Measurements from ENCODE around the gene SV2B. TPM values are rescaled to one million over a fixed set of nuclear protein-coding genes. Genes with fewer than 3 reads are reported as not detected.
"Not testable (repeated sequence)": the region's sequence is repeated elsewhere in the genome, so short reads cannot be mapped to it uniquely, and the experiment has no call there.

The SV2B gene
- polyA plus RNA-seq, 4 donors = 0.25 to 2.0 TPM; not detected in 2

- no peak for DNase-seq
- no peak for FAIRE-seq
- Histone ChIP-seq H3K27ac (ENCODE audit: low read depth in 1 of 3, low read length in 2 of 3) (no peak overlapping the region), H3K27me3 (ENCODE audit: control insufficient read depth in 3 of 3, insufficient read depth in 3 of 3, low read length in 3 of 3) (peaks cover 0 to 8% (median 0%) of the 10 kb centered on the region in 3 donors), H3K36me3 (ENCODE audit: control insufficient read depth in 3 of 3, insufficient read depth in 2 of 3, low read depth in 1 of 3, low read length in 3 of 3) (no peaks in the 10 kb centered on the region), H3K4me1 (ENCODE audit: control insufficient read depth in 3 of 3, insufficient read depth in 2 of 3, low read depth in 1 of 3, low read length in 2 of 3) (no peaks in the 10 kb centered on the region), H3K9me3 (ENCODE audit: control insufficient read depth in 2 of 2, insufficient read depth in 1 of 2, low read depth in 1 of 2, low read length in 1 of 2) (peaks cover 0 to 7% of the 10 kb centered on the region in 2 donors), H3K4me3 (ENCODE audit: low read depth in 1 of 3, low read length in 3 of 3) (no peak overlapping the region)
- WGBS, 3 donors = 92% methylated on average over 2 of the region's 2 CpGs
Measured at GRCh38 chr15:91068436-91068835, 31.6 kb upstream of the SV2B start.

GRCh38 chr15:91068966-91069365, 31.1 kb upstream of the SV2B start:
- 70 to 72% (median 72%) methylated on average over 3 of the region's 3 CpGs for WGBS, 3 donors
- FAIRE-seq = no peak
- no peak overlapping the region for H3K4me3 ChIP-seq (ENCODE audit: low read depth in 1 of 3, low read length in 3 of 3)
- H3K27me3 ChIP-seq (ENCODE audit: control insufficient read depth in 3 of 3, insufficient read depth in 3 of 3, low read length in 3 of 3) = peaks cover 0 to 8% (median 0%) of the 10 kb centered on the region in 3 donors
- DNase-seq = no peak
- no peaks in the 10 kb centered on the region for H3K36me3 ChIP-seq (ENCODE audit: control insufficient read depth in 3 of 3, insufficient read depth in 2 of 3, low read depth in 1 of 3, low read length in 3 of 3)
- no peak overlapping the region for H3K27ac ChIP-seq (ENCODE audit: low read depth in 1 of 3, low read length in 2 of 3)
- no peaks in the 10 kb centered on the region for H3K4me1 ChIP-seq (ENCODE audit: control insufficient read depth in 3 of 3, insufficient read depth in 2 of 3, low read depth in 1 of 3, low read length in 2 of 3)
- peaks cover 0 to 6% of the 10 kb centered on the region in 2 donors for H3K9me3 ChIP-seq (ENCODE audit: control insufficient read depth in 2 of 2, insufficient read depth in 1 of 2, low read depth in 1 of 2, low read length in 1 of 2)

- peaks cover 0 to 8% (median 0%) of the 10 kb centered on the region in 3 donors for H3K27me3 ChIP-seq (ENCODE audit: control insufficient read depth in 3 of 3, insufficient read depth in 3 of 3, low read length in 3 of 3)
- no peak overlapping the region for H3K27ac ChIP-seq (ENCODE audit: low read depth in 1 of 3, low read length in 2 of 3)
- no peaks in the 10 kb centered on the region for H3K9me3 ChIP-seq (ENCODE audit: control insufficient read depth in 2 of 2, insufficient read depth in 1 of 2, low read depth in 1 of 2, low read length in 1 of 2)
- no peak for DNase-seq
- WGBS, 3 donors = 60 to 77% (median 65%) methylated on average over 8 of the region's 8 CpGs
- FAIRE-seq = no peak
- no peaks in the 10 kb centered on the region for H3K4me1 ChIP-seq (ENCODE audit: control insufficient read depth in 3 of 3, insufficient read depth in 2 of 3, low read depth in 1 of 3, low read length in 2 of 3)
- H3K4me3 ChIP-seq (ENCODE audit: low read depth in 1 of 3, low read length in 3 of 3) = no peak overlapping the region
- H3K36me3 ChIP-seq (ENCODE audit: control insufficient read depth in 3 of 3, insufficient read depth in 2 of 3, low read depth in 1 of 3, low read length in 3 of 3) = no peaks in the 10 kb centered on the region
Measured at GRCh38 chr15:91070872-91071271, 29.2 kb upstream of the SV2B start.

- no peaks in the 10 kb centered on the region for H3K9me3 ChIP-seq (ENCODE audit: control insufficient read depth in 2 of 2, insufficient read depth in 1 of 2, low read depth in 1 of 2, low read length in 1 of 2)
- FAIRE-seq = no peak
- 71 to 85% (median 83%) methylated on average over 4 of the region's 4 CpGs for WGBS, 3 donors
Measured at GRCh38 chr15:91072161-91072560, 27.9 kb upstream of the SV2B start.

GRCh38 chr15:91073077-91073476, 27.0 kb upstream of the SV2B start:
- Histone ChIP-seq H3K27ac (ENCODE audit: low read depth in 1 of 3, low read length in 2 of 3) (no peak overlapping the region), H3K4me3 (ENCODE audit: low read depth in 1 of 3, low read length in 3 of 3) (no peak overlapping the region), H3K36me3 (ENCODE audit: control insufficient read depth in 3 of 3, insufficient read depth in 2 of 3, low read depth in 1 of 3, low read length in 3 of 3) (no peaks in the 10 kb centered on the region), H3K4me1 (ENCODE audit: control insufficient read depth in 3 of 3, insufficient read depth in 2 of 3, low read depth in 1 of 3, low read length in 2 of 3) (no peaks in the 10 kb centered on the region), H3K27me3 (ENCODE audit: control insufficient read depth in 3 of 3, insufficient read depth in 3 of 3, low read length in 3 of 3) (peaks cover 0 to 6% (median 0%) of the 10 kb centered on the region in 3 donors), H3K9me3 (ENCODE audit: control insufficient read depth in 2 of 2, insufficient read depth in 1 of 2, low read depth in 1 of 2, low read length in 1 of 2) (no peaks in the 10 kb centered on the region)
- FAIRE-seq (no peak), DNase-seq (no peak)
- 75 to 79% (median 76%) methylated on average over 2 of the region's 2 CpGs for WGBS, 3 donors

More at GRCh38 chr15:91072161-91072560, 27.9 kb upstream of the SV2B start:
- H3K27ac ChIP-seq (ENCODE audit: low read depth in 1 of 3, low read length in 2 of 3) = no peak overlapping the region
- no peaks in the 10 kb centered on the region for H3K36me3 ChIP-seq (ENCODE audit: control insufficient read depth in 3 of 3, insufficient read depth in 2 of 3, low read depth in 1 of 3, low read length in 3 of 3)
- DNase-seq = no peak
- H3K4me1 ChIP-seq (ENCODE audit: control insufficient read depth in 3 of 3, insufficient read depth in 2 of 3, low read depth in 1 of 3, low read length in 2 of 3) = no peaks in the 10 kb centered on the region
- no peak overlapping the region for H3K4me3 ChIP-seq (ENCODE audit: low read depth in 1 of 3, low read length in 3 of 3)
- H3K27me3 ChIP-seq (ENCODE audit: control insufficient read depth in 3 of 3, insufficient read depth in 3 of 3, low read length in 3 of 3) = peaks cover 0 to 6% (median 0%) of the 10 kb centered on the region in 3 donors

GRCh38 chr15:91073768-91074167, 26.3 kb upstream of the SV2B start:
- 86 to 89% (median 87%) methylated on average over 1 of the region's 1 CpG for WGBS, 3 donors
- no peak overlapping the region for H3K27ac ChIP-seq (ENCODE audit: low read depth in 1 of 3, low read length in 2 of 3)

GRCh38 chr15:91075739-91076138, 24.3 kb upstream of the SV2B start:
- Histone ChIP-seq H3K27me3 (ENCODE audit: control insufficient read depth in 3 of 3, insufficient read depth in 3 of 3, low read length in 3 of 3) (peaks cover 0 to 2% (median 0%) of the 10 kb centered on the region in 3 donors), H3K36me3 (ENCODE audit: control insufficient read depth in 3 of 3, insufficient read depth in 2 of 3, low read depth in 1 of 3, low read length in 3 of 3) (no peaks in the 10 kb centered on the region), H3K9me3 (ENCODE audit: control insufficient read depth in 2 of 2, insufficient read depth in 1 of 2, low read depth in 1 of 2, low read length in 1 of 2) (no peaks in the 10 kb centered on the region), H3K4me1 (ENCODE audit: control insufficient read depth in 3 of 3, insufficient read depth in 2 of 3, low read depth in 1 of 3, low read length in 2 of 3) (no peaks in the 10 kb centered on the region), H3K27ac (ENCODE audit: low read depth in 1 of 3, low read length in 2 of 3) (no peak overlapping the region), H3K4me3 (ENCODE audit: low read depth in 1 of 3, low read length in 3 of 3) (no peak overlapping the region)
- no peak for DNase-seq
- WGBS, 3 donors = 17 to 51% (median 39%) methylated on average over 1 of the region's 1 CpG
- FAIRE-seq = no peak

More at GRCh38 chr15:91073768-91074167, 26.3 kb upstream of the SV2B start:
- H3K4me3 ChIP-seq (ENCODE audit: low read depth in 1 of 3, low read length in 3 of 3) = no peak overlapping the region
- H3K9me3 ChIP-seq (ENCODE audit: control insufficient read depth in 2 of 2, insufficient read depth in 1 of 2, low read depth in 1 of 2, low read length in 1 of 2) = no peaks in the 10 kb centered on the region
- H3K27me3 ChIP-seq (ENCODE audit: control insufficient read depth in 3 of 3, insufficient read depth in 3 of 3, low read length in 3 of 3) = peaks cover 0 to 6% (median 0%) of the 10 kb centered on the region in 3 donors
- no peaks in the 10 kb centered on the region for H3K36me3 ChIP-seq (ENCODE audit: control insufficient read depth in 3 of 3, insufficient read depth in 2 of 3, low read depth in 1 of 3, low read length in 3 of 3)
- FAIRE-seq (no peak), DNase-seq (no peak)
- no peaks in the 10 kb centered on the region for H3K4me1 ChIP-seq (ENCODE audit: control insufficient read depth in 3 of 3, insufficient read depth in 2 of 3, low read depth in 1 of 3, low read length in 2 of 3)

- no peak overlapping the region for H3K27ac ChIP-seq (ENCODE audit: low read depth in 1 of 3, low read length in 2 of 3)
- H3K4me1 ChIP-seq (ENCODE audit: control insufficient read depth in 3 of 3, insufficient read depth in 2 of 3, low read depth in 1 of 3, low read length in 2 of 3) = no peaks in the 10 kb centered on the region
- DNase-seq (no peak), FAIRE-seq (no peak)
- no peaks in the 10 kb centered on the region for H3K27me3 ChIP-seq (ENCODE audit: control insufficient read depth in 3 of 3, insufficient read depth in 3 of 3, low read length in 3 of 3)
- H3K4me3 ChIP-seq (ENCODE audit: low read depth in 1 of 3, low read length in 3 of 3) = no peak overlapping the region
- no peaks in the 10 kb centered on the region for H3K36me3 ChIP-seq (ENCODE audit: control insufficient read depth in 3 of 3, insufficient read depth in 2 of 3, low read depth in 1 of 3, low read length in 3 of 3)
- H3K9me3 ChIP-seq (ENCODE audit: control insufficient read depth in 2 of 2, insufficient read depth in 1 of 2, low read depth in 1 of 2, low read length in 1 of 2) = no peaks in the 10 kb centered on the region
Measured at GRCh38 chr15:91077029-91077428, 23.0 kb upstream of the SV2B start.

GRCh38 chr15:91093866-91094265, 6.2 kb upstream of the SV2B start:
- H3K9me3 ChIP-seq (ENCODE audit: control insufficient read depth in 2 of 2, insufficient read depth in 1 of 2, low read depth in 1 of 2, low read length in 1 of 2); H3K27me3 ChIP-seq (ENCODE audit: control insufficient read depth in 3 of 3, insufficient read depth in 3 of 3, low read length in 3 of 3); H3K36me3 ChIP-seq (ENCODE audit: control insufficient read depth in 3 of 3, insufficient read depth in 2 of 3, low read depth in 1 of 3, low read length in 3 of 3); DNase-seq; FAIRE-seq; H3K4me3 ChIP-seq (ENCODE audit: low read depth in 1 of 3, low read length in 3 of 3); H3K27ac ChIP-seq (ENCODE audit: low read depth in 1 of 3, low read length in 2 of 3); H3K4me1 ChIP-seq (ENCODE audit: control insufficient read depth in 3 of 3, insufficient read depth in 2 of 3, low read depth in 1 of 3, low read length in 2 of 3): not testable (repeated sequence)
- WGBS, 3 donors = 84 to 94% (median 90%) methylated on average over 3 of the region's 4 CpGs

Measured in small intestine (tissue), 7 donors.